Measurements from ENCODE around the gene KLHL40. TPM values are rescaled to one million over a fixed set of nuclear protein-coding genes. Genes with fewer than 3 reads are reported as not detected.

KLHL40 gene
- total and polyA plus RNA-seq, 2 donors (not counting 3 experiments of a cell fraction or from before 2014, with no cell fraction given) = not detected

- BruUV-seq (replicated peaks) = no TSS peak
- CTCF ChIA-PET = interaction anchor here (1.3 to 1.7 kb wide), 2 partner anchors 12 kb away, joined by 4 read pairs; no protein-coding TSS in a partner anchor
These were observed 15.2 kb upstream of the KLHL40 start for GRCh38 chr3:42670051-42670576.

GRCh38 chr3:42670670-42671069 is 14.7 kb upstream of the KLHL40 start:
- Histone ChIP-seq H3K27me3 (ENCODE audit: control insufficient read depth in 2 of 2, insufficient read depth in 2 of 2, low read length in 2 of 2) (no peaks in the 10 kb centered on the region), H3K9me1 (replicated peaks; ENCODE audit: control insufficient read depth, extremely low read depth, insufficient read depth, low read length) (no peaks in the 10 kb centered on the region), H3K9me3 (replicated peaks; ENCODE audit: control insufficient read depth, insufficient read depth, low read length) (no peaks in the 10 kb centered on the region), H3K4me2 (ENCODE audit: insufficient read depth, low read length) (no peak overlapping the region), H2AFZ (ENCODE audit: low read depth, low read length) (no peak overlapping the region), H3K4me3 (replicated peaks in 1 of 3; ENCODE audit: insufficient read depth in 1 of 3, low read depth in 1 of 3, low read length in 3 of 3) (no peak overlapping the region), H3K27ac (ENCODE audit: insufficient read depth, low read depth, low read length) (no peak overlapping the region), H3K36me3 (ENCODE audit: control insufficient read depth in 2 of 2, extremely low read depth in 1 of 2, insufficient read depth in 2 of 2, low read length in 2 of 2) (no peaks in the 10 kb centered on the region), H3K9ac (replicated peaks; ENCODE audit: extremely low read depth, insufficient read depth, low read length) (no peak overlapping the region), H3K4me1 (ENCODE audit: control insufficient read depth, extremely low read depth, insufficient read depth, low read length) (no peaks in the 10 kb centered on the region), H4K20me1 (replicated peaks; ENCODE audit: control insufficient read depth, extremely low read depth, insufficient read depth, low read length) (no peaks in the 10 kb centered on the region), H3K79me2 (ENCODE audit: control insufficient read depth, insufficient read depth, low read length) (no peaks in the 10 kb centered on the region)
- ChIA-PET POLR2A (no interaction called here), CTCF (no interaction called here)
- BruUV-seq (replicated peaks) = no TSS peak
- intact Hi-C loops (cut with micrococcal nuclease) = no loop called here
- FAIRE-seq (no peak), DNase-seq (ENCODE audit: low read depth, low spot score) (no peak)
- TF ChIP-seq, protein P1, sequence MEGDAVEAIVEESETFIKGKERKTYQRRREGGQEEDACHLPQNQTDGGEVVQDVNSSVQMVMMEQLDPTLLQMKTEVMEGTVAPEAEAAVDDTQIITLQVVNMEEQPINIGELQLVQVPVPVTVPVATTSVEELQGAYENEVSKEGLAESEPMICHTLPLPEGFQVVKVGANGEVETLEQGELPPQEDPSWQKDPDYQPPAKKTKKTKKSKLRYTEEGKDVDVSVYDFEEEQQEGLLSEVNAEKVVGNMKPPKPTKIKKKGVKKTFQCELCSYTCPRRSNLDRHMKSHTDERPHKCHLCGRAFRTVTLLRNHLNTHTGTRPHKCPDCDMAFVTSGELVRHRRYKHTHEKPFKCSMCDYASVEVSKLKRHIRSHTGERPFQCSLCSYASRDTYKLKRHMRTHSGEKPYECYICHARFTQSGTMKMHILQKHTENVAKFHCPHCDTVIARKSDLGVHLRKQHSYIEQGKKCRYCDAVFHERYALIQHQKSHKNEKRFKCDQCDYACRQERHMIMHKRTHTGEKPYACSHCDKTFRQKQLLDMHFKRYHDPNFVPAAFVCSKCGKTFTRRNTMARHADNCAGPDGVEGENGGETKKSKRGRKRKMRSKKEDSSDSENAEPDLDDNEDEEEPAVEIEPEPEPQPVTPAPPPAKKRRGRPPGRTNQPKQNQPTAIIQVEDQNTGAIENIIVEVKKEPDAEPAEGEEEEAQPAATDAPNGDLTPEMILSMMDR (IDR thresholded peaks at IDR 0.05; ENCODE audit: extremely low read depth in 1 of 2, insufficient read depth in 1 of 2, low read depth in 1 of 2, low read length in 2 of 2) = no peak
- no peak for TF ChIP-seq JUN (IDR thresholded peaks at IDR 0.05; ENCODE audit: borderline replicate concordance, insufficient read depth, insufficient read length, low read depth)
- dilution Hi-C loops (cut with MboI; ENCODE audit: extremely low pct_ligation_motif_present, low sequenced_read_pairs) = no loop called here

More at GRCh38 chr3:42670051-42670576, 15.2 kb upstream of the KLHL40 start:
- no peaks in the 10 kb centered on the region for H4K20me1 ChIP-seq (replicated peaks; ENCODE audit: control insufficient read depth, extremely low read depth, insufficient read depth, low read length)
- H3K9me3 ChIP-seq (replicated peaks; ENCODE audit: control insufficient read depth, insufficient read depth, low read length) = no peaks in the 10 kb centered on the region
- no peaks in the 10 kb centered on the region for H3K9me1 ChIP-seq (replicated peaks; ENCODE audit: control insufficient read depth, extremely low read depth, insufficient read depth, low read length)
- H3K4me1 ChIP-seq (ENCODE audit: control insufficient read depth, extremely low read depth, insufficient read depth, low read length) = no peaks in the 10 kb centered on the region
- no peak overlapping the region for H3K4me3 ChIP-seq (replicated peaks in 1 of 3; ENCODE audit: insufficient read depth in 1 of 3, low read depth in 1 of 3, low read length in 3 of 3)
- TF ChIP-seq, protein P1 (IDR thresholded peaks at IDR 0.05; ENCODE audit: extremely low read depth in 1 of 2, insufficient read depth in 1 of 2, low read depth in 1 of 2, low read length in 2 of 2) = no peak
- TF ChIP-seq POLR2AphosphoS5 (IDR thresholded peaks at IDR 0.05; ENCODE audit: insufficient read depth, low read depth, low read length) = no peak
- intact Hi-C loops (cut with micrococcal nuclease) (no loop called here), dilution Hi-C loops (cut with MboI; ENCODE audit: extremely low pct_ligation_motif_present, low sequenced_read_pairs) (no loop called here)
- no peak for FAIRE-seq
- no peak overlapping the region for H3K27ac ChIP-seq (ENCODE audit: insufficient read depth, low read depth, low read length)
- no peaks in the 10 kb centered on the region for H3K27me3 ChIP-seq (ENCODE audit: control insufficient read depth in 2 of 2, insufficient read depth in 2 of 2, low read length in 2 of 2)
- H3K79me2 ChIP-seq (ENCODE audit: control insufficient read depth, insufficient read depth, low read length) = no peaks in the 10 kb centered on the region
- DNase-seq (ENCODE audit: low read depth, low spot score) = no peak
- no peaks in the 10 kb centered on the region for H3K36me3 ChIP-seq (ENCODE audit: control insufficient read depth in 2 of 2, extremely low read depth in 1 of 2, insufficient read depth in 2 of 2, low read length in 2 of 2)
- no peak overlapping the region for H3K4me2 ChIP-seq (ENCODE audit: insufficient read depth, low read length)
- H3K9ac ChIP-seq (replicated peaks; ENCODE audit: extremely low read depth, insufficient read depth, low read length) = no peak overlapping the region
- H2AFZ ChIP-seq (ENCODE audit: low read depth, low read length) = no peak overlapping the region
- POLR2A ChIA-PET = no interaction called here
